ENCODE results near the gene POU2F1. TPM values are rescaled to one million over a fixed set of nuclear protein-coding genes. Genes with fewer than 3 reads are reported as not detected.

Gene POU2F1
- total RNA-seq, 1 experiment from 2014 or later: 24.5 TPM

GRCh38 chr1:167413328-167413727 is 192.6 kb downstream of the POU2F1 start:
- Histone ChIP-seq H3K27ac (ENCODE audit: low read depth, low read length) (no peak overlapping the region), H3K4me2 (ENCODE audit: low read length) (no peak overlapping the region), H2AFZ (ENCODE audit: low read depth, low read length, poor library complexity, severe bottlenecking) (no peak overlapping the region), H3K9me3 (ENCODE audit: control insufficient read depth in 1 of 2, insufficient read depth in 1 of 2, low read depth in 1 of 2, low read length in 2 of 2) (no peaks in the 10 kb centered on the region), H3K27me3 (ENCODE audit: insufficient read depth, low read length) (no peaks in the 10 kb centered on the region), H3K9me2 (ENCODE audit: insufficient read depth) (no peaks in the 10 kb centered on the region), H3K36me3 (ENCODE audit: control insufficient read depth in 1 of 2, insufficient read depth in 2 of 2, low read length in 2 of 2) (peaks cover 7 to 11% of the 10 kb centered on the region in 2 experiments; a peak in 3 of 4 replicates), H3K4me1 (ENCODE audit: control insufficient read depth in 1 of 2, insufficient read depth in 2 of 2, low read length in 2 of 2) (no peaks in the 10 kb centered on the region), H3K79me2 (ENCODE audit: insufficient read depth, low read length) (no peaks in the 10 kb centered on the region), H3K9ac (ENCODE audit: low read length) (no peak overlapping the region), H3K4me3 (replicated peaks in 1 of 2; ENCODE audit: low read depth in 1 of 2, low read length in 2 of 2) (no peak overlapping the region), H4K20me1 (ENCODE audit: insufficient read depth) (no peaks in the 10 kb centered on the region)
- BruUV-seq (replicated peaks): no TSS peak
- ATAC-seq (no peak), DNase-seq (ENCODE audit: low read depth, low spot score) (no peak)
- ChIA-PET RAD21 (ENCODE audit: low non-redundant PET in 1 of 2, low total read pairs in 2 of 2, uncharacterized antibody in 2 of 2, unreplicated experiment in 2 of 2) (no interaction called here), CTCF (interaction anchor here (0.7 kb wide), 1 partner anchor 147 kb away, joined by 4 read pairs; no protein-coding TSS in a partner anchor), POLR2A (no interaction called here)
- intact Hi-C loops (cut with micrococcal nuclease): no loop called here
- TF ChIP-seq CEBPB (IDR thresholded peaks at IDR 0.05; ENCODE audit: low read depth) (no peak), SRF (IDR thresholded peaks at IDR 0.05; ENCODE audit: low read depth) (no peak), TCF7L2 (IDR thresholded peaks at IDR 0.05; ENCODE audit: borderline replicate concordance, extremely low read depth, insufficient read depth, insufficient read length) (no peak), ZFX (IDR thresholded peaks at IDR 0.05) (no peak), EZH2 (IDR thresholded peaks at IDR 0.05) (no peak), ATF3 (IDR thresholded peaks at IDR 0.05) (no peak), SP1 (IDR thresholded peaks at IDR 0.05; ENCODE audit: low read depth) (no peak)

GRCh38 chr1:167416506-167416905 is 195.8 kb downstream of the POU2F1 start:
- Histone ChIP-seq H3K4me1 (ENCODE audit: control insufficient read depth in 1 of 2, insufficient read depth in 2 of 2, low read length in 2 of 2) (peaks cover 0 to 6% of the 10 kb centered on the region in 2 experiments; a peak in 1 of 4 replicates), H3K36me3 (ENCODE audit: control insufficient read depth in 1 of 2, insufficient read depth in 2 of 2, low read length in 2 of 2) (peaks cover 7 to 11% of the 10 kb centered on the region in 2 experiments; a peak in 3 of 4 replicates), H3K4me2 (ENCODE audit: low read length) (no peak overlapping the region), H3K27ac (ENCODE audit: low read depth, low read length) (no peak overlapping the region), H3K4me3 (replicated peaks in 1 of 2; ENCODE audit: low read depth in 1 of 2, low read length in 2 of 2) (no peak overlapping the region), H2AFZ (ENCODE audit: low read depth, low read length, poor library complexity, severe bottlenecking) (no peak overlapping the region), H4K20me1 (ENCODE audit: insufficient read depth) (no peaks in the 10 kb centered on the region), H3K9me3 (ENCODE audit: control insufficient read depth in 1 of 2, insufficient read depth in 1 of 2, low read depth in 1 of 2, low read length in 2 of 2) (no peaks in the 10 kb centered on the region), H3K27me3 (ENCODE audit: insufficient read depth, low read length) (no peaks in the 10 kb centered on the region), H3K9ac (ENCODE audit: low read length) (no peak overlapping the region), H3K79me2 (ENCODE audit: insufficient read depth, low read length) (no peaks in the 10 kb centered on the region), H3K9me2 (ENCODE audit: insufficient read depth) (no peaks in the 10 kb centered on the region)
- ChIA-PET POLR2A (no interaction called here), RAD21 (ENCODE audit: low non-redundant PET in 1 of 2, low total read pairs in 2 of 2, uncharacterized antibody in 2 of 2, unreplicated experiment in 2 of 2) (no interaction called here), CTCF (no interaction called here)
- DNase-seq (ENCODE audit: low read depth, low spot score) (no peak), ATAC-seq (no peak)
- TF ChIP-seq EZH2phosphoT487 (IDR thresholded peaks at IDR 0.05; ENCODE audit: borderline replicate concordance) (no peak), CEBPB (IDR thresholded peaks at IDR 0.05; ENCODE audit: low read depth) (no peak), ZBTB33 (IDR thresholded peaks at IDR 0.05; ENCODE audit: extremely low read depth, insufficient replicate concordance, low read length) (no peak), ELF1 (IDR thresholded peaks at IDR 0.05; ENCODE audit: borderline replicate concordance, low read depth) (no peak), MAX (IDR thresholded peaks at IDR 0.05) (no peak), CTCF (IDR thresholded peaks at IDR 0.05 in 2 of 3, conservative IDR thresholded peaks at IDR 0.05 in 1 of 3; ENCODE audit: borderline replicate concordance in 1 of 3, insufficient read depth in 1 of 3, low read depth in 2 of 3, low read length in 2 of 3) (no peak), EGR1 (IDR thresholded peaks at IDR 0.05; ENCODE audit: low read depth) (no peak), POLR2AphosphoS5 (IDR thresholded peaks at IDR 0.05; ENCODE audit: low read depth, low read length) (no peak), JUND (IDR thresholded peaks at IDR 0.05) (no peak)
- intact Hi-C loops (cut with micrococcal nuclease): no loop called here
- no TSS peak for BruUV-seq (replicated peaks)

Measured in HCT116 (cell line).